A549 (cell line): ENCODE results near the gene CACNA2D4. TPM values are rescaled to one million over a fixed set of nuclear protein-coding genes. Genes with fewer than 3 reads are reported as not detected.

Source experiments
- ATAC-seq, 2 experiments: fragments of 200-7000 bp in 1 of 2; fragments of >200 bp in 1 of 2; cut with Nextera tagmentation in 1 of 2; cut with Tn5 transposase in 1 of 2; 3 replicates each; pipeline versions ENCODE4 v1.8.0 to v1.9.1; 2018 to 2020; ENCODE audit warnings: mild to moderate bottlenecking in 1 of 2, moderate library complexity in 1 of 2
- CTCF ChIA-PET: fragments of 300-600 bp; sonication (Branson Sonifier 250); formaldehyde crosslinking; extraction: SDS; loops from one replicate; lab custom pipeline; 2021; ENCODE audit warnings: antibody characterized with exemption, inconsistent platforms; lab: Yijun Ruan, JAX
- POLR2A ChIA-PET: fragments of 350-600 bp; formaldehyde crosslinking; extraction: SDS; loops from one replicate; lab custom pipeline; 2021; ENCODE audit warnings: antibody characterized with exemption, inconsistent platforms; lab: Yijun Ruan, JAX
- DNase-seq, 2 experiments: peaks; one replicate each; pipeline versions ENCODE4 v3.0.0 to v3.0.0-alpha.2; 2011 to 2016; ENCODE audit warnings: low read depth in 1 of 2, low spot score in 1 of 2
- FAIRE-seq: peaks from 2 replicates; lab custom pipeline; 2011; peaks lifted over from hg19 to GRCh38; lab: Jason Lieb, UNC
- H3K27ac ChIP-seq, 2 experiments: fragments of >200 bp; sonication (Bioruptor Twin); formaldehyde crosslinking; 3 replicates each; pipeline ENCODE4 v1.5.1; 2016 to 2017
- H3K4me1 ChIP-seq: fragments of >200 bp; sonication (Bioruptor Twin); formaldehyde crosslinking; 3 replicates; pipeline ENCODE4 v1.6.1; 2016
- H3K4me2 ChIP-seq: fragments of >200 bp; sonication (Bioruptor Twin); formaldehyde crosslinking; 3 replicates; pipeline ENCODE4 v1.6.1; 2016
- H3K4me3 ChIP-seq: fragments of >200 bp; sonication (Bioruptor Twin); formaldehyde crosslinking; 3 replicates; pipeline ENCODE4 v1.5.1; 2016
- H3K9me3 ChIP-seq: fragments of >200 bp; sonication (Bioruptor Twin); formaldehyde crosslinking; 3 replicates; pipeline ENCODE4 v1.6.1; 2016
- CBX8 ChIP-seq: fragments of 200-600 bp; sonication (generic); IDR thresholded peaks from 2 replicates; pipeline ENCODE4 v1.6.1; 2016
- CEBPB ChIP-seq, 2 experiments: fragments of >200 bp in 1 of 2; sonication (Bioruptor Twin) in 1 of 2; formaldehyde crosslinking in 1 of 2; IDR thresholded peaks; 2 replicates each; pipeline ENCODE4 v1.6.1; 2012 to 2016
- EHF ChIP-seq: fragments of 250-450 bp; sonication (Bioruptor Pico); IDR thresholded peaks from 2 replicates; pipeline ENCODE4 v1.5.0; 2020; ENCODE audit warnings: mild to moderate bottlenecking
- EHMT2 ChIP-seq: fragments of 200-600 bp; sonication (generic); IDR thresholded peaks from 2 replicates; pipeline ENCODE4 v1.6.1; 2016; ENCODE audit warnings: antibody characterized with exemption, low read depth, mild to moderate bottlenecking, moderate library complexity
- FOSL2 ChIP-seq, 2 experiments: fragments of 450-650 bp in 1 of 2; fragments of >200 bp in 1 of 2; sonication (Bioruptor Twin) in 1 of 2; formaldehyde crosslinking; IDR thresholded peaks; 2 replicates each; pipeline versions ENCODE4 v1.5.0 to v1.6.1; 2016 to 2020; ENCODE audit warnings: mild to moderate bottlenecking in 1 of 2, moderate library complexity in 1 of 2
- RARB ChIP-seq: fragments of 250-450 bp; sonication (Bioruptor Pico); IDR thresholded peaks from 2 replicates; pipeline ENCODE4 v1.8.0; 2021; ENCODE audit warnings: mild to moderate bottlenecking, moderate library complexity
- SMC3 ChIP-seq: fragments of >200 bp; sonication (Bioruptor Twin); formaldehyde crosslinking; IDR thresholded peaks from 3 replicates; pipeline ENCODE4 v1.6.1; 2018; ENCODE audit warnings: inconsistent platforms
- ZNF302 ChIP-seq: fragments of 250-450 bp; sonication (Bioruptor Pico); IDR thresholded peaks from 2 replicates; pipeline ENCODE4 v1.9.0; 2021; ENCODE audit warnings: inconsistent platforms, mild to moderate bottlenecking, moderate library complexity
- WGBS: methylation state at CpG from one replicate; pipeline ENCODE4 v1.1.6; 2017; ENCODE audit errors: missing lambda C conversion rate; 5-methylcytosine and 5-hydroxymethylcytosine counted together
- polyA plus RNA-seq, 4 experiments: library from polyadenylated mRNA; depleted of rRNA in 3 of 4; stranded (reverse); fragments of >200 nt; fragmentation: RNase III in 1 of 4; extraction: RNeasy Plus Mini Kit Qiagen cat#74134 plus additional on column Dnase treatment in 1 of 4; gene quantifications; 2 replicates in 3 of 4; 3 replicates in 1 of 4; pipeline ENCODE4 v1.2.3, GENCODE V29; 2011 to 2017

The CACNA2D4 gene
- polyA plus RNA-seq, 2 of the 4 experiments (the other 2 are of a cell fraction), result not detected

- Histone ChIP-seq H3K4me2 (no peak overlapping the region), H3K27ac (no peak overlapping the region), H3K4me1 (no peaks in the 10 kb centered on the region), H3K9me3 (peaks cover 24% of the 10 kb centered on the region), H3K4me3 (no peak overlapping the region)
- no peak for FAIRE-seq
- DNase-seq, result no peak
- WGBS, result 80% methylated on average over 2 of the region's 2 CpGs
- TF ChIP-seq EHMT2, result no peak
- no peak for TF ChIP-seq RARB (CRISPR knock-in tag)
- TF ChIP-seq EHF, result 0 out of 2 replicates have a peak, but pooled peaks have one; percentile 48
- no peak for TF ChIP-seq SMC3
- TF ChIP-seq ZNF302 (CRISPR knock-in tag), result 0 out of 2 replicates have a peak, but pooled peaks have one; percentile 22
- TF ChIP-seq CEBPB (IDR thresholded peaks at IDR 0.05), result no peak
- TF ChIP-seq CBX8, result no peak
- TF ChIP-seq FOSL2 (IDR thresholded peaks at IDR 0.05), result no peak
- TF ChIP-seq FOSL2 (CRISPR knock-in tag; IDR thresholded peaks at IDR 0.05), result peak; percentile 52
- ChIA-PET POLR2A (no interaction called here), CTCF (interaction anchor here (0.7 to 1.7 kb wide), 3 partner anchors 44 to 531 kb away, joined by 3 to 4 read pairs (median 4); no protein-coding TSS in a partner anchor)
- ATAC-seq, result no peak
Observed at GRCh38 chr12:1747609-1748008, 170.8 kb downstream of the CACNA2D4 start.

- Histone ChIP-seq H3K27ac (no peak overlapping the region), H3K9me3 (peaks cover 24% of the 10 kb centered on the region), H3K4me3 (no peak overlapping the region), H3K4me1 (peaks cover 16% of the 10 kb centered on the region; the same call in 1 of the 3 replicates), H3K4me2 (no peak overlapping the region)
- DNase-seq (no peak), ATAC-seq (no peak), FAIRE-seq (no peak)
- ChIA-PET CTCF (interaction anchor here (1.1 kb wide), 1 partner anchor 92 kb away, joined by 8 read pairs; no protein-coding TSS in a partner anchor), POLR2A (no interaction called here)
- whole genome bisulfite sequencing, result 99% methylated on average over 2 of the region's 2 CpGs
- no peak for TF ChIP-seq CBX8
Observed at GRCh38 chr12:1744932-1745331, 173.5 kb downstream of the CACNA2D4 start.

Other genes with a start within 250 kb of the CACNA2D4 start
- 65.4 and 80.0 TPM in 2 replicates for gene ADIPOR2, start 227.6 kb downstream of the CACNA2D4 start, polyA plus RNA-seq (2011; rRNA removed)
- gene ADIPOR2, start 227.6 kb downstream of the CACNA2D4 start, polyA plus RNA-seq (2017; fragmentation: RNase III; extraction: RNeasy Plus Mini Kit Qiagen cat#74134 plus additional on column Dnase treatment), result 52.3 to 60.4 TPM (median 59.8 TPM) in 3 replicates
- gene LRTM2, start 98.1 kb downstream of the CACNA2D4 start, polyA plus RNA-seq (2011; rRNA removed), result not detected in 2 replicates
- gene LRTM2, start 98.1 kb downstream of the CACNA2D4 start, polyA plus RNA-seq (2017; fragmentation: RNase III; extraction: RNeasy Plus Mini Kit Qiagen cat#74134 plus additional on column Dnase treatment), result not detected in 3 replicates
- gene DCP1B, start 85.8 kb upstream of the CACNA2D4 start, polyA plus RNA-seq (2011; rRNA removed), result 19.1 and 19.2 TPM in 2 replicates
- gene DCP1B, start 85.8 kb upstream of the CACNA2D4 start, polyA plus RNA-seq (2017; fragmentation: RNase III; extraction: RNeasy Plus Mini Kit Qiagen cat#74134 plus additional on column Dnase treatment), result 7.5 to 7.9 TPM (median 7.7 TPM) in 3 replicates
- 0.03 TPM in 1 of 2 replicates, not detected in the other for gene CACNA1C, start 134.3 kb upstream of the CACNA2D4 start, polyA plus RNA-seq (2011; rRNA removed)
- gene CACNA1C, start 134.3 kb upstream of the CACNA2D4 start, polyA plus RNA-seq (2017; fragmentation: RNase III; extraction: RNeasy Plus Mini Kit Qiagen cat#74134 plus additional on column Dnase treatment), result not detected in 3 replicates